GM19467 (cell line): ENCODE data around the gene HOXA2.

Source experiments
- ATAC-seq: cut with Tn5 transposase; IDR thresholded peaks from one replicate; pipeline ENCODE4 v1.9.1; 2021; ENCODE audit warnings: mild to moderate bottlenecking, moderate library complexity; ENCODE audit not compliant: unreplicated experiment

Gene HOXA2

GRCh38 chr7:27100694-27101170 is 1.8 kb downstream of the HOXA2 start:
- ATAC-seq = no peak

GRCh38 chr7:27099453-27100370 is 2.8 kb downstream of the HOXA2 start:
- ATAC-seq = no peak

GRCh38 chr7:27098578-27099451 is 3.7 kb downstream of the HOXA2 start:
- no peak for ATAC-seq

- no peak for ATAC-seq
These were observed 4.6 kb downstream of the HOXA2 start for GRCh38 chr7:27097686-27098577.

GRCh38 chr7:27096768-27097514 is 5.5 kb downstream of the HOXA2 start:
- no peak for ATAC-seq

- ATAC-seq = peak; percentile 88
These were observed 6.4 kb downstream of the HOXA2 start, which contains the start of gene HOXA1 for GRCh38 chr7:27095897-27096767. HOXA1 (minus strand) TSS chr7:27096000; CDS start chr7:27095912, 88 bp downstream.

GRCh38 chr7:27095050-27095896 is 7.2 kb downstream of the HOXA2 start:
- ATAC-seq = peak; percentile 7

- no peak for ATAC-seq
These were observed 8.0 kb downstream of the HOXA2 start for GRCh38 chr7:27094304-27095049.

GRCh38 chr7:27093184-27093895 is 9.1 kb downstream of the HOXA2 start:
- no peak for ATAC-seq

- no peak for ATAC-seq
These were observed 9.7 kb downstream of the HOXA2 start for GRCh38 chr7:27092819-27093110.

GRCh38 chr7:27091941-27092818 is 10.3 kb downstream of the HOXA2 start:
- no peak for ATAC-seq

GRCh38 chr7:27091105-27091504 is 11.4 kb downstream of the HOXA2 start:
- ATAC-seq = no peak

- no peak for ATAC-seq
These were observed 14.2 kb downstream of the HOXA2 start for GRCh38 chr7:27088002-27088922.

GRCh38 chr7:27083646-27084045 is 18.8 kb downstream of the HOXA2 start:
- ATAC-seq = peak; percentile 58

- no peak for ATAC-seq
These were observed 20.3 kb downstream of the HOXA2 start for GRCh38 chr7:27082171-27082570.
